Upper lobe of left lung (tissue), 4 donors: ENCODE results near the gene DENND2D.

ENCODE experiments used
- CTCF ChIP-seq, 6 experiments: fragments of 450-650 bp in 4 of 6; fragments of 200-600 bp in 2 of 6; sonication (generic) in 2 of 6; IDR thresholded peaks; one replicate each; pipeline ENCODE4 v1.5.1; 2016 to 2019; ENCODE audit warnings: antibody characterized with exemption in 6 of 6
- POLR2A ChIP-seq, 4 donors: fragments of 450-650 bp; IDR thresholded peaks; one replicate each; pipeline ENCODE4 v1.5.1; 2016 to 2017; ENCODE audit warnings: antibody characterized with exemption in 4 of 4, mild to moderate bottlenecking in 2 of 4

- TF ChIP-seq CTCF (IDR thresholded peaks at IDR 0.05) (no peak), POLR2A (IDR thresholded peaks at IDR 0.05) (no peak)
Measured at GRCh38 chr1:111157431-111157830, 43.0 kb downstream of the DENND2D start.
